Measurements from ENCODE around the gene C19orf44. TPM values are rescaled to one million over a fixed set of nuclear protein-coding genes. Genes with fewer than 3 reads are reported as not detected.

C19orf44 gene
- polyA plus RNA-seq, 1 donor (not counting 4 experiments of a cell fraction or from before 2014, with no cell fraction given): 2.7 TPM

- Histone ChIP-seq H3K27me3 (ENCODE audit: control insufficient read depth, extremely low read depth, insufficient read depth, low read length) (no peaks in the 10 kb centered on the region), H3K9me3 (ENCODE audit: control insufficient read depth, low read depth, low read length) (no peaks in the 10 kb centered on the region), H3K36me3 (ENCODE audit: control insufficient read depth in 2 of 2, extremely low read depth in 1 of 2, insufficient read depth in 2 of 2, low read length in 2 of 2) (peaks cover 0 to 4% of the 10 kb centered on the region in 2 experiments), H3K27ac (ENCODE audit: control insufficient read depth, insufficient read depth, low read length) (no peak overlapping the region), H3K4me2 (ENCODE audit: control insufficient read depth, extremely low read depth, insufficient read depth, low read depth, low read length) (peak overlapping the region; percentile 87), H3K9me1 (ENCODE audit: control insufficient read depth, extremely low read depth, insufficient read depth, low read length) (no peaks in the 10 kb centered on the region), H4K20me1 (ENCODE audit: control insufficient read depth, extremely low read depth, insufficient read depth, low read length) (no peaks in the 10 kb centered on the region), H3K9ac (ENCODE audit: control insufficient read depth, extremely low read depth, insufficient read depth, low read length) (peak overlapping the region; percentile 67), H3K79me2 (ENCODE audit: control insufficient read depth, insufficient read depth, low read length) (peaks cover 13% of the 10 kb centered on the region), H3K4me3 (ENCODE audit: control insufficient read depth in 2 of 3, extremely low read depth in 1 of 3, insufficient read depth in 2 of 3, low read depth in 1 of 3, low read length in 3 of 3) (peak overlapping the region; percentile 68 to 92 (median 84)), H2AFZ (ENCODE audit: control insufficient read depth, low read length) (peak overlapping the region; percentile 97), H3K4me1 (ENCODE audit: control insufficient read depth, extremely low read depth, insufficient read depth, low read length) (peaks cover 5% of the 10 kb centered on the region)
- TF ChIP-seq EZH2 (IDR thresholded peaks at IDR 0.05; ENCODE audit: low read length) (no peak), CTCF (optimal IDR thresholded peaks at IDR 0.05 in 1 of 3, IDR thresholded peaks at IDR 0.05 in 1 of 3, conservative IDR thresholded peaks at IDR 0.05 in 1 of 3; ENCODE audit: extremely low read depth in 1 of 3, insufficient read depth in 2 of 3, low read length in 3 of 3) (no peak)
- DNase-seq (ENCODE audit: low read depth, low spot score) (no peak), FAIRE-seq (no peak)
- dilution Hi-C loops (cut with MboI; ENCODE audit: extremely low pct_ligation_motif_present, low sequenced_read_pairs): no loop called here
Measured at GRCh38 chr19:16497042-16497441, 848 bp downstream of the C19orf44 start.

GRCh38 chr19:16497837-16498236 is 1.6 kb downstream of the C19orf44 start:
- FAIRE-seq: no peak
- Histone ChIP-seq H4K20me1 (ENCODE audit: control insufficient read depth, extremely low read depth, insufficient read depth, low read length) (no peaks in the 10 kb centered on the region), H3K4me3 (ENCODE audit: control insufficient read depth in 2 of 3, extremely low read depth in 1 of 3, insufficient read depth in 2 of 3, low read depth in 1 of 3, low read length in 3 of 3) (no peak overlapping the region), H3K27me3 (ENCODE audit: control insufficient read depth, extremely low read depth, insufficient read depth, low read length) (no peaks in the 10 kb centered on the region), H3K27ac (ENCODE audit: control insufficient read depth, insufficient read depth, low read length) (no peak overlapping the region), H2AFZ (ENCODE audit: control insufficient read depth, low read length) (no peak overlapping the region), H3K4me1 (ENCODE audit: control insufficient read depth, extremely low read depth, insufficient read depth, low read length) (peaks cover 5% of the 10 kb centered on the region), H3K4me2 (ENCODE audit: control insufficient read depth, extremely low read depth, insufficient read depth, low read depth, low read length) (no peak overlapping the region), H3K9ac (ENCODE audit: control insufficient read depth, extremely low read depth, insufficient read depth, low read length) (no peak overlapping the region), H3K79me2 (ENCODE audit: control insufficient read depth, insufficient read depth, low read length) (peaks cover 13% of the 10 kb centered on the region), H3K9me3 (ENCODE audit: control insufficient read depth, low read depth, low read length) (no peaks in the 10 kb centered on the region), H3K9me1 (ENCODE audit: control insufficient read depth, extremely low read depth, insufficient read depth, low read length) (no peaks in the 10 kb centered on the region), H3K36me3 (ENCODE audit: control insufficient read depth in 2 of 2, extremely low read depth in 1 of 2, insufficient read depth in 2 of 2, low read length in 2 of 2) (peaks cover 0 to 4% of the 10 kb centered on the region in 2 experiments)
- TF ChIP-seq CTCF (optimal IDR thresholded peaks at IDR 0.05 in 1 of 3, IDR thresholded peaks at IDR 0.05 in 1 of 3, conservative IDR thresholded peaks at IDR 0.05 in 1 of 3; ENCODE audit: extremely low read depth in 1 of 3, insufficient read depth in 2 of 3, low read length in 3 of 3) (no peak), EZH2 (IDR thresholded peaks at IDR 0.05; ENCODE audit: low read length) (no peak)
- dilution Hi-C loops (cut with MboI; ENCODE audit: extremely low pct_ligation_motif_present, low sequenced_read_pairs): no loop called here
- DNase-seq (ENCODE audit: low read depth, low spot score): no peak
